Measurements from ENCODE around the gene FBXO41. TPM values are rescaled to one million over a fixed set of nuclear protein-coding genes. Genes with fewer than 3 reads are reported as not detected.
A peak's percentile ranks its signal among the peaks of the same experiment; 100 is the strongest.

Gene FBXO41
- total RNA-seq, 4 donors from 2014 or later = 0.13 to 0.82 (median 0.23) TPM; not detected in 1

- no peak for ATAC-seq
- peaks cover 12 to 23% of the 10 kb centered on the region in 2 donors for H3K4me1 ChIP-seq
- peaks cover 0 to 12% of the 10 kb centered on the region in 2 donors for H3K36me3 ChIP-seq
- intact Hi-C loops (cut with DNase I; ENCODE audit: low total_unique reads) = no loop called here
- DNase-seq = no peak
- peak overlapping the region in 3 of 4 donors; percentile 35 to 68 (median 61) for H3K27ac ChIP-seq
- H3K27me3 ChIP-seq = no peaks in the 10 kb centered on the region
- no peak overlapping the region for H3K4me3 ChIP-seq
- no peaks in the 10 kb centered on the region for H3K9me3 ChIP-seq
- in situ Hi-C loops (cut with MboI; ENCODE audit: low sequenced_read_pairs in 4 of 4) = no loop called here
- TF ChIP-seq CTCF (IDR thresholded peaks at IDR 0.05 in 4 of 5, conservative IDR thresholded peaks at IDR 0.05 in 1 of 5) = no peak
- no peak for TF ChIP-seq POLR2A (IDR thresholded peaks at IDR 0.05)
Observed at GRCh38 chr2:73217160-73217559, 67.1 kb downstream of the FBXO41 start.

GRCh38 chr2:73215254-73215653 lies 69.0 kb downstream of the FBXO41 start:
- ATAC-seq = no peak
- peak overlapping the region in 2 of 4 donors; percentile 88 to 96 for H3K4me3 ChIP-seq
- intact Hi-C loops (cut with DNase I; ENCODE audit: low total_unique reads) = no loop called here

GRCh38 chr2:73214120-73215035 lies 69.9 kb downstream of the FBXO41 start, which contains the start of gene SMYD5:
SMYD5 (plus strand) TSS chr2:73214245; CDS start chr2:73214267, 22 bp downstream.
- peak within 1 kb of the TSS; percentile 58 to 75 (median 70) for H3K27ac ChIP-seq
- ATAC-seq = peak; percentile 79 to 81
- no peaks in the 10 kb centered on the region for H3K36me3 ChIP-seq
- no peaks in the 10 kb centered on the region for H3K9me3 ChIP-seq
- no peaks in the 10 kb centered on the region for H3K27me3 ChIP-seq
- in situ Hi-C loops (cut with MboI; ENCODE audit: low sequenced_read_pairs in 4 of 4) = no loop called here
- no peak for TF ChIP-seq CTCF (IDR thresholded peaks at IDR 0.05 in 4 of 5, conservative IDR thresholded peaks at IDR 0.05 in 1 of 5)
- peak; percentile 33 to 34 for TF ChIP-seq POLR2A (IDR thresholded peaks at IDR 0.05)
- peak; percentile 59 to 68 for DNase-seq
- peak within 1 kb of the TSS; percentile 74 to 96 (median 84) for H3K4me3 ChIP-seq
- peaks cover 12 to 23% of the 10 kb centered on the region in 2 donors for H3K4me1 ChIP-seq
- intact Hi-C loops (cut with DNase I; ENCODE audit: low total_unique reads) = loop anchor here (1.0 to 5.0 kb wide), 2 partner anchors 20 to 102 kb away; partner anchors contain the start of genes CCT7 and RAB11FIP5

More at GRCh38 chr2:73215254-73215653, 69.0 kb downstream of the FBXO41 start:
- H3K27me3 ChIP-seq = no peaks in the 10 kb centered on the region
- H3K27ac ChIP-seq = peak overlapping the region in 1 of 4 donors; percentile 70
- in situ Hi-C loops (cut with MboI; ENCODE audit: low sequenced_read_pairs in 4 of 4) = no loop called here
- DNase-seq = no peak
- peaks cover 12 to 23% of the 10 kb centered on the region in 2 donors for H3K4me1 ChIP-seq
- no peaks in the 10 kb centered on the region for H3K9me3 ChIP-seq
- TF ChIP-seq CTCF (IDR thresholded peaks at IDR 0.05 in 4 of 5, conservative IDR thresholded peaks at IDR 0.05 in 1 of 5) (no peak), POLR2A (IDR thresholded peaks at IDR 0.05) (no peak)
- no peaks in the 10 kb centered on the region for H3K36me3 ChIP-seq

GRCh38 chr2:73212448-73213176 lies 71.7 kb downstream of the FBXO41 start:
- in situ Hi-C loops (cut with MboI; ENCODE audit: low sequenced_read_pairs in 4 of 4) (no loop called here), intact Hi-C loops (cut with DNase I; ENCODE audit: low total_unique reads) (loop anchor here (1.0 to 5.0 kb wide), 2 partner anchors 35 to 100 kb away; partner anchors contain the start of gene RAB11FIP5)
- H3K4me3 ChIP-seq = no peak overlapping the region
- peak overlapping the region in 1 of 4 donors; percentile 58 for H3K27ac ChIP-seq
- no peaks in the 10 kb centered on the region for H3K36me3 ChIP-seq
- peaks cover 9 to 12% of the 10 kb centered on the region in 2 donors for H3K4me1 ChIP-seq
- H3K9me3 ChIP-seq = no peaks in the 10 kb centered on the region
- ATAC-seq (peak; percentile 38 to 48), DNase-seq (peak; percentile 32 to 56)
- TF ChIP-seq CTCF (IDR thresholded peaks at IDR 0.05 in 4 of 5, conservative IDR thresholded peaks at IDR 0.05 in 1 of 5) (peak; percentile 57 to 88 (median 78)), POLR2A (IDR thresholded peaks at IDR 0.05) (no peak)
- H3K27me3 ChIP-seq = no peaks in the 10 kb centered on the region
